DOHH2 (cell line): ENCODE data around the gene DHX40.

ENCODE experiments used
- H3F3A ChIP-seq: fragments of 200-600 bp; sonication (generic), shearing (Covaris generic); 2 replicates; pipeline ENCODE4 v1.6.0; 2016; ENCODE audit warnings: antibody characterized with exemption, mild to moderate bottlenecking; ENCODE audit not compliant: control insufficient read depth, insufficient read depth
- H3K27ac ChIP-seq: fragments of 200-600 bp; sonication (generic); 2 replicates; pipeline ENCODE4 v1.5.1; 2014; ENCODE audit warnings: low read depth, mild to moderate bottlenecking, low read length, moderate library complexity
- H3K27me3 ChIP-seq: fragments of 200-600 bp; sonication (generic); 2 replicates; pipeline ENCODE4 v1.6.1; 2014; ENCODE audit warnings: mild to moderate bottlenecking, low read length, mixed read lengths; ENCODE audit not compliant: control insufficient read depth
- H3K36me3 ChIP-seq: fragments of 200-600 bp; sonication (generic); 2 replicates; pipeline ENCODE4 v1.6.1; 2014; ENCODE audit warnings: mild to moderate bottlenecking, low read length, moderate library complexity, mixed read lengths; ENCODE audit not compliant: control insufficient read depth
- H3K4me1 ChIP-seq: fragments of 200-600 bp; sonication (generic); 2 replicates; pipeline ENCODE4 v1.6.1; 2014; ENCODE audit warnings: mild to moderate bottlenecking, low read length, mixed read lengths; ENCODE audit not compliant: control insufficient read depth
- H3K4me2 ChIP-seq: fragments of 200-600 bp; sonication (generic); 2 replicates; pipeline ENCODE4 v1.6.0; 2014; ENCODE audit warnings: mild to moderate bottlenecking, low read length, moderate library complexity
- H3K4me3 ChIP-seq: fragments of 200-600 bp; sonication (generic); 2 replicates; pipeline ENCODE4 v1.5.1; 2014; ENCODE audit warnings: mild to moderate bottlenecking, low read length, mixed read lengths
- H3K79me2 ChIP-seq: fragments of 200-600 bp; sonication (generic); 2 replicates; pipeline ENCODE4 v1.6.1; 2014; ENCODE audit warnings: mild to moderate bottlenecking, low read length, mixed read lengths; ENCODE audit not compliant: control insufficient read depth
- H3K9me2 ChIP-seq: fragments of 200-600 bp; sonication (generic); replicated peaks from 2 replicates; pipeline ENCODE4 v1.6.1; 2014; ENCODE audit warnings: mild to moderate bottlenecking, low read length, mixed read lengths; ENCODE audit not compliant: control insufficient read depth
- H3K9me3 ChIP-seq: fragments of 200-600 bp; sonication (generic); 2 replicates; pipeline ENCODE4 v1.6.1; 2014; ENCODE audit warnings: antibody characterized with exemption, low read length, mixed read lengths; ENCODE audit not compliant: control insufficient read depth, insufficient read depth
- H4K20me1 ChIP-seq: fragments of 200-600 bp; sonication (generic); 2 replicates; pipeline ENCODE4 v1.6.0; 2014; ENCODE audit warnings: low read depth, mild to moderate bottlenecking, antibody characterized with exemption, low read length, moderate library complexity; ENCODE audit not compliant: control insufficient read depth, insufficient read depth
- EZH2phosphoT487 ChIP-seq: fragments of 200-600 bp; sonication (generic); IDR thresholded peaks from 2 replicates; pipeline ENCODE4 v1.6.1; 2017; ENCODE audit warnings: borderline replicate concordance, mild to moderate bottlenecking, antibody characterized with exemption, low read length, moderate library complexity, mixed read lengths
- TF ChIP-seq, protein P1 (sequence below): fragments of 200-600 bp; sonication (generic); IDR thresholded peaks from one replicate; pipeline ENCODE4 v1.5.1; 2014; ENCODE audit warnings: antibody characterized with exemption, mild to moderate bottlenecking, low read depth, low read length; ENCODE audit not compliant: poor library complexity, severe bottlenecking

DHX40 gene

DNA sequence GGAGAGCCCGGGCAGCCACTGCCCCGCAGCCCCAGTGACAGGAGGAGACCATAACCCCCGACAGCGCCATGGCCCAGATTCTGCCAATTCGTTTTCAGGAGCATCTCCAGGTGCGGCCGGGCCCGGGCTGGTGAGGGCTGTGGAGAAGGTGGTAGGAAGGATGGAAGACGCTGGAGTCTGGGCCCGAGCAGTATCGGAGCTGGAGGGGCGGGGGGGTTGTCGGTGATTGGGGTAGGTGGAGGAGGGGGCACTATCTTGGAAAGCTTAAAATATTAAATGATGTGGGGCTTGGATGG, 54.6 kb downstream of the DHX40 start:
- H3K4me3 ChIP-seq: peak overlapping the region; percentile 97
- no peaks in the 10 kb centered on the region for H3K27me3 ChIP-seq
- H3K4me1 ChIP-seq: peaks cover 50% of the 10 kb centered on the region
- peak overlapping the region; percentile 94 for H3K4me2 ChIP-seq
- H3K9me2 ChIP-seq: no peaks in the 10 kb centered on the region
- H3K79me2 ChIP-seq: peaks cover 79% of the 10 kb centered on the region
- peaks cover 25% of the 10 kb centered on the region for H4K20me1 ChIP-seq
- TF ChIP-seq, protein P1, sequence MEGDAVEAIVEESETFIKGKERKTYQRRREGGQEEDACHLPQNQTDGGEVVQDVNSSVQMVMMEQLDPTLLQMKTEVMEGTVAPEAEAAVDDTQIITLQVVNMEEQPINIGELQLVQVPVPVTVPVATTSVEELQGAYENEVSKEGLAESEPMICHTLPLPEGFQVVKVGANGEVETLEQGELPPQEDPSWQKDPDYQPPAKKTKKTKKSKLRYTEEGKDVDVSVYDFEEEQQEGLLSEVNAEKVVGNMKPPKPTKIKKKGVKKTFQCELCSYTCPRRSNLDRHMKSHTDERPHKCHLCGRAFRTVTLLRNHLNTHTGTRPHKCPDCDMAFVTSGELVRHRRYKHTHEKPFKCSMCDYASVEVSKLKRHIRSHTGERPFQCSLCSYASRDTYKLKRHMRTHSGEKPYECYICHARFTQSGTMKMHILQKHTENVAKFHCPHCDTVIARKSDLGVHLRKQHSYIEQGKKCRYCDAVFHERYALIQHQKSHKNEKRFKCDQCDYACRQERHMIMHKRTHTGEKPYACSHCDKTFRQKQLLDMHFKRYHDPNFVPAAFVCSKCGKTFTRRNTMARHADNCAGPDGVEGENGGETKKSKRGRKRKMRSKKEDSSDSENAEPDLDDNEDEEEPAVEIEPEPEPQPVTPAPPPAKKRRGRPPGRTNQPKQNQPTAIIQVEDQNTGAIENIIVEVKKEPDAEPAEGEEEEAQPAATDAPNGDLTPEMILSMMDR: no peak
- TF ChIP-seq EZH2phosphoT487: no peak
- H3K36me3 ChIP-seq: peaks cover 45% of the 10 kb centered on the region
- no peaks in the 10 kb centered on the region for H3K9me3 ChIP-seq
- peak overlapping the region; percentile 87 for H3K27ac ChIP-seq
- H3F3A ChIP-seq: peaks cover 22% of the 10 kb centered on the region

DNA sequence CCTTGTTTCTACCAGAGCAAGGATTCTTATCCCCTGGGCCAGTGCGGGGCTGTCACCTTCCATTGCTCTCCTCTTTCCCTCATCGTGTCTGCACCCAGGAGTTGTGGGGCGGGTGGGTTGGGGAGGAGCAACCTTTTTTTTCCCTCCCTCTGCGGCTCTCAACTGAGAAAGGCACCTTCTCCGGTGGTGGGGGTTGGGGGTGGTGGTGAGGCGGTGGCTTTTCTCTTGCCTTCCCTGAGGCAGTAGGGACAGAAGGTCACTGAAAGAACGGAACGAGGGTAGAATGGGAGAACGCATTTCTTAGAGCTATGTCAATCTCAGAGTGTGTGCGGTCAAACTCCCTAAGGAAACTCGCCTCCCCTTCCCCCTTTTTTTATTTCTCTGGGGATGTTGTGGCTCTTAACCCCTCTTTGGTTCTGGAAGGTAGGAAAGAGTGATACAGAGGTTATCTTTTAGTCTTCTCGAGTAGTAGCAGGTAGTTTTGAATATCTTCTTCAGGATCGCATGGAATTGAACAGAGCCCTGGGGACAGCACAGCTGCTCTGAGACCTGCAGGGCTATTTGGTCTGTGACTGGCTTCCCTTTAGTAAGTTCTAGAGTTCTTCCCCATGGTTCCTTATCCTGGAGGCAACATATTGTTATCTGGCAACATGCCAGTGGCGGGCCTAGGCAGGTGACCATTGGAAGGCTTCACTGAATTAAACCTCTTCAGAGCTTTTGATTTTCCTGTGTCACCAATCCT, 55.3 kb downstream of the DHX40 start:
- no peaks in the 10 kb centered on the region for H3K9me3 ChIP-seq
- H4K20me1 ChIP-seq: peaks cover 28% of the 10 kb centered on the region
- H3K9me2 ChIP-seq: no peaks in the 10 kb centered on the region
- peaks cover 51% of the 10 kb centered on the region for H3K36me3 ChIP-seq
- TF ChIP-seq, protein P1: no peak
- no peak for TF ChIP-seq EZH2phosphoT487
- peak overlapping the region; percentile 87 for H3K27ac ChIP-seq
- peaks cover 57% of the 10 kb centered on the region for H3K4me1 ChIP-seq
- peak overlapping the region; percentile 97 for H3K4me3 ChIP-seq
- no peaks in the 10 kb centered on the region for H3K27me3 ChIP-seq
- H3K4me2 ChIP-seq: peak overlapping the region; percentile 94
- peaks cover 86% of the 10 kb centered on the region for H3K79me2 ChIP-seq
- peaks cover 22% of the 10 kb centered on the region for H3F3A ChIP-seq

DNA sequence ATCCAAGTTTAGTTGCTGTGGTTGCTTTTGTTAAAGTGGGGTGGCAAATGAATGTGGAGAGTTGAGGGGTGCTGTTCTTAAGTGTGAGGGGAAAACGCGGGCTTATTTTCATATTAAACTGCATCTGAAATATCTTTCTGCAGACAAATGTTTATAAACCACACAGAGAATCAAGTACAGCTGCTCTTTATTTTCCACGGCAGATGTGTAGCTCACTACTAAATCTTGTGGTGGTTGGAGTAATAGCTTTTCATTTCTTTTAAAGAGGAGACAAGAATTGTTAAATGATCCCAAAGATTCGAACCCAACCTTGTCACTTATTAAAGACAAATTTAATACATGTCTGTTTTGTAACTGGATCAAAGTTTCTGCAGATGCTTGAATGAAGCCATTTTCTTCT, 56.4 kb downstream of the DHX40 start:
- peak overlapping the region; percentile 97 for H3K4me3 ChIP-seq
- peaks cover 33% of the 10 kb centered on the region for H4K20me1 ChIP-seq
- H3F3A ChIP-seq: peaks cover 22% of the 10 kb centered on the region
- H3K27ac ChIP-seq: peak overlapping the region; percentile 87
- H3K27me3 ChIP-seq: no peaks in the 10 kb centered on the region
- peaks cover 68% of the 10 kb centered on the region for H3K4me1 ChIP-seq
- H3K79me2 ChIP-seq: peaks cover 96% of the 10 kb centered on the region
- H3K36me3 ChIP-seq: peaks cover 60% of the 10 kb centered on the region
- peak overlapping the region; percentile 94 for H3K4me2 ChIP-seq
- TF ChIP-seq EZH2phosphoT487: no peak
- TF ChIP-seq, protein P1: no peak
- H3K9me2 ChIP-seq: no peaks in the 10 kb centered on the region
- H3K9me3 ChIP-seq: no peaks in the 10 kb centered on the region
